Mammary epithelial cell (primary cell): Measurements from ENCODE around the gene USP47.

Source experiments
- CTCF ChIP-seq, 2 donors: IDR thresholded peaks in 1 of 2; conservative IDR thresholded peaks in 1 of 2; 2 replicates each; pipeline ENCODE4 v1.5.1; 2011 to 2012; ENCODE audit warnings: inconsistent platforms in 2 of 2, low read length in 2 of 2, mild to moderate bottlenecking in 2 of 2, control low read depth in 1 of 2, low read depth in 1 of 2; ENCODE audit not compliant: insufficient read depth in 1 of 2; ENCODE audit errors: extremely low read depth in 1 of 2
- EZH2 ChIP-seq: IDR thresholded peaks from 2 replicates; pipeline ENCODE4 v1.6.1; 2012; ENCODE audit warnings: low read length, inconsistent platforms, borderline replicate concordance

- TF ChIP-seq CTCF (conservative IDR thresholded peaks at IDR 0.05 in 1 of 2, IDR thresholded peaks at IDR 0.05 in 1 of 2; ENCODE audit: extremely low read depth in 1 of 2, insufficient read depth in 1 of 2, low read depth in 1 of 2, low read length in 2 of 2) (no peak), EZH2 (no peak)
Measured at GRCh38 chr11:11841116-11841722, 553 bp upstream of the USP47 start.
